Keratinocyte (primary cell): ENCODE results near the gene TUBGCP3.

Experiments used
- CTCF ChIP-seq, 3 experiments: IDR thresholded peaks in 1 of 3; conservative IDR thresholded peaks in 1 of 3; optimal IDR thresholded peaks in 1 of 3; 2 replicates in 2 of 3; 3 replicates in 1 of 3; pipeline versions ENCODE3 to v1.5.1; 2011; ENCODE audit warnings: low read length in 3 of 3, mild to moderate bottlenecking in 3 of 3, moderate library complexity in 2 of 3, control low read depth in 1 of 3, inconsistent platforms in 1 of 3; ENCODE audit not compliant: insufficient read depth in 2 of 3; ENCODE audit errors: extremely low read depth in 1 of 3
- EZH2 ChIP-seq: IDR thresholded peaks from one replicate; pipeline ENCODE4 v1.6.1; 2012; ENCODE audit warnings: inconsistent platforms, mild to moderate bottlenecking, low read length, moderate library complexity

DNA sequence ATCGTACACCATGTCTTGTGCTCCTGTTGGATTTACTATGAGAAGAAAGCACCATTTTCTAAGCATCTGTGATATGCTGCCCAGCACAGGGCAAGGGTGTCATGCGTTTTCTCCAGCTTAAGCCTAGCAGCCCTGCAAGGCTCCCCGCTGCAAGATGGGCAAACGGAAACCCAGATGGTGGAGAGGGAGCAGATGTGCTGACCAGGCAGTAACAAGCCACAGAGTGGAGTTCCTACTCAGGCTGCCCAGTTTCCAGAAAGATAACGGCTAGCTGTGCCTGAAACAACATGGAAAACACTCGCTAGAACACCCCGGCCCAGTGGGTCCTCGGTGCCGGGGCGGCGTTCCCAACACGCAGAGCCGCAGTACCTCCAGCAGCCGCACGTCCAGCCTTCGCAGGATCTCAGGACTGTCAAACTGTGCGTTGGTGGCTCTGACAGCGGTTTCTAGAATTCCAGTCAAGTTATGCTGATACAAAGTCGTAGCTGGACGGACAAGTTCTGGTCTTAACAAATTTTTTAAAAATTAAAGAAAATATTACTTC lies 68.4 kb downstream of the TUBGCP3 start:
- TF ChIP-seq CTCF (optimal IDR thresholded peaks at IDR 0.05 in 1 of 3, IDR thresholded peaks at IDR 0.05 in 1 of 3, conservative IDR thresholded peaks at IDR 0.05 in 1 of 3; ENCODE audit: extremely low read depth in 1 of 3, insufficient read depth in 2 of 3, low read length in 3 of 3) (no peak), EZH2 (no peak)
